Superior temporal gyrus (tissue), 1 donor: Measurements from ENCODE around the gene ANKAR.
"Not testable (repeated sequence)": the region's sequence is repeated elsewhere in the genome, so short reads cannot be mapped to it uniquely, and the experiment has no call there.

Experiments used
- DNase-seq: peaks from one replicate; pipeline ENCODE4 v3.0.0-alpha.2; 2016; ENCODE audit errors: extremely low spot score

ANKAR gene

DNA sequence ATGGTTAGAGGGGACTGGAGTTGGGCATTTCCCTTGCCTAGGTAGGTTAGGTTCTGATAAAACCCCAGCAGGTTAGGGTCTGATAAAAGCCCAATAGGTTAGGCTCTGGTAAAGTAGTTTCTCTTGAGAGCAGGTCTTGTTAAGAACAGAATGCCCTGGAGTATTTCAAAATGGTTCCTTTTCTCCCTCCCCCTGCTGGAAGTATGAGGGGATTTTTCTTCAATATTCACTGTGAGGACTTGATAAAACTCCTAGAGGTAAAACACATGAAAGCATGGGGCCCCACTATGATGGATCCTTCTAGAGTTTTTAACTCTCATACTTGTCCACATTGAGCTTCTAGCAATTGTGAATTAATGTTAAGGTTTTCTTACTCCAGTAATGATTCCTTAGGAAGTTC lies 27.6 kb downstream of the ANKAR start:
- DNase-seq = no peak

DNA sequence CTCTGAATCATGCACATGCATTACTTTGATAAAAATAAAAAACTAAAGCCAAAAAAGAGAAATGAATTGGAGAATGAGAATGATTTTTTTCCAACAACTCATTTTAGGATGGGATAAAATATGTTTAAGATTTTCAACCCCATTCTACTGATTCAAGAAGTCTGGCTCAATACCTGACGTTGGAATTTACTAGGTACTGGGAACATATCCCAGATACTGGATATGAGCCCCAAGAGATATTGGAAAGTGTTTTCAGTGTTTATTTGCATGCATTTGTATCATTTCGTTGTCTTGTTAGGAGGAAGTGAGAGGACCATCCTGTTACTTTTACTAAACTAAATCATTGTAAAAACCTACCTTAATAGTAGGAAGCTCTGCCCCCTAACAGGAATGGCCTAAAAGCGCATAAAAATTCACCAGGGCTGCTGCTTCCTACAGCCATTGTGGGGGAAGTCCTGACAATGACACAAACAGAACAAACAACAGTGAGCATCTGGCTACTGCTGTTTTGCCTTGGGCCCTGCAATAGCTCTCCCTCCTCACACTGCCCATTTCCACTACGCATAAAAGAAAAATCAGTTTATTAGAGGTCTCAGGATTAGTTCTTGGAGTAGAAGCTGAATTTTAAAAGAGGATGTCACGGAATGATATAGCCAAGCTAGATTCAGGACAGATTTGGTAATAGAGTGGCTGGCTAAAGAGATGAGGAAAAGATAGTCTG lies 35.2 kb downstream of the ANKAR start:
- DNase-seq = no peak

GRCh38 chr2:189717593-189717992 lies 43.1 kb downstream of the ANKAR start:
- DNase-seq = not testable (repeated sequence)

DNA sequence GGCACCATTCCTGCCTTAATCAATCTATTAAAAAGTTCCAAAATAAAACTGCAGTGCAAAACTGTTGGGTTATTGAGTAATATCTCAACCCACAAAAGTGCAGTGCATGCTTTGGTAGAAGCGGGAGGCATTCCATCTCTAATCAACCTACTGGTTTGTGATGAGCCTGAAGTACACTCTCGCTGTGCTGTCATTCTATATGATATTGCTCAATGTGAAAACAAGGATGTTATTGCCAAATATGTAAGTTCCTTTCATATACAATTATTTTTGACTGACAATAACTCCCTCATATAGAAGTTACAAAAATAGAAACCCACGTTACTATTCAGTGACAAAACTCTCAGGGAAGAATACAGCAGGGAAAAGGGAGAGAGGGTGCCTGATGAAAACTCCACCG lies 45.1 kb downstream of the ANKAR start:
- DNase-seq = no peak

DNA sequence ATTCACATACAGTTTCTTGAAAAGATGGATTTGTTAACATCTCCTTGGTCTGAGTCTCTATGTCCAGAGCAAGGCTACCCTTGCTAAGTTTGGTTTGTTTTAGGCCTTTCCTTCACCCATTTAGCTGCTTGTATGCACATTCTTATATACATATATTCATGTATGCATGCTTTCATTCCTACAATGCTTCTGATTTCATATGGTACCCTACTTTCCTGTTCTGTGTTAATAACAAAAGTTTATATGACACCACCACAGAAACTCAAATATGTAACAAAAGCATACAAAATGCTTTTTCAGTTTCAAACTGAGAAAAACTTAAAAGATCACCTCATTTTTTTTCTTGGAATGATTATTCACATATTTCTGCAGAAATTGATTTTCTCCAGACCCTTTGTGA lies 48.7 kb downstream of the ANKAR start:
- DNase-seq = no peak
